ENCODE data around the gene FTSJ1. TPM values are rescaled to one million over a fixed set of nuclear protein-coding genes. Genes with fewer than 3 reads are reported as not detected.

Gene FTSJ1
- total and polyA plus RNA-seq, 2 donors from 2014 or later, result 30.6 to 33.9 TPM

DNA sequence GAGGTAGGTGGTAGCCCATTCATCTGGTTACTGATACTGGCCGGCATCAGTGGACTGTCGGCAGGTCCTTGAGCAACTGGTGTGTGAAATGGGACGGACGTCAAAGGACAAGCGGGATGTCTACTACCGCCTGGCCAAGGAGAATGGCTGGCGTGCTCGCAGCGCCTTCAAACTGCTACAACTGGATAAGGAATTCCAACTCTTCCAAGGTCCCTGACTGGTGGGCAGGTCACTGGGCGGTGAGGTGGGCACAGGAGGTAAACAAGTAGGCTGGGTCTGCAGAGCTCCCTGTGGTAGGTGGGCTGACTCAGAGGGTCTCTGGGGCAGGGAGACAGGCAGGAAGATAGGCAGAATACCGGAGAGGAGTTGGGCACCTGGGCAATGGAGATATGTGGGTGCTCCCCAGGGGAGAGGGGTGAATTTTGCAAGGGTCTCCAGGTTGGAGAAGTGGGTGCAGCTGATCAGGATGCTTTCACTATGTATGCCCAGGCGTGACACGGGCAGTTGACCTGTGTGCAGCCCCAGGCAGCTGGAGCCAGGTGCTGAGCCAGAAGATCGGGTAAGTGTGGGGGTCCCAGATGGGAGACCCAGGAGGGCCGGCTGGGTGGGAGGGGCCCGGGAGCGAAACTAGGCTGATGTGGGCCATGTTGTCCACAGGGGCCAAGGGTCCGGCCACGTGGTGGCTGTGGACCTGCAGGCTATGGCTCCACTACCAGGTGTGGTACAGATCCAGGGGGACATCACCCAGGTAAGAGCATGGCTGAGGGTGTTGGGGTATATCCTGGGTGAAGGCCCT lies 2.2 kb downstream of the FTSJ1 start:
- FAIRE-seq (no peak), DNase-seq (no peak)
- Histone ChIP-seq H3K27me3 (ENCODE audit: control insufficient read depth, insufficient read depth, low read length) (no peaks in the 10 kb centered on the region), H3K9ac (ENCODE audit: low read length in 3 of 3) (no peak overlapping the region), H3K4me1 (ENCODE audit: control insufficient read depth in 2 of 3, insufficient read depth in 2 of 3, low read depth in 1 of 3, low read length in 3 of 3) (no peaks in the 10 kb centered on the region), H3K4me3 (ENCODE audit: low read length in 3 of 3) (no peak overlapping the region), H3K9me3 (ENCODE audit: control insufficient read depth in 2 of 3, insufficient read depth in 1 of 3, low read length in 3 of 3) (no peaks in the 10 kb centered on the region), H3K36me3 (ENCODE audit: control insufficient read depth in 2 of 3, insufficient read depth in 3 of 3, low read length in 3 of 3) (no peaks in the 10 kb centered on the region), H3K27ac (ENCODE audit: low read depth in 2 of 2, low read length in 2 of 2) (no peak overlapping the region)
- no peak for TF ChIP-seq CTCF (IDR thresholded peaks at IDR 0.05; ENCODE audit: borderline replicate concordance, extremely low read depth, insufficient read depth)
- intact Hi-C loops (cut with DNase I), result no loop called here

DNA sequence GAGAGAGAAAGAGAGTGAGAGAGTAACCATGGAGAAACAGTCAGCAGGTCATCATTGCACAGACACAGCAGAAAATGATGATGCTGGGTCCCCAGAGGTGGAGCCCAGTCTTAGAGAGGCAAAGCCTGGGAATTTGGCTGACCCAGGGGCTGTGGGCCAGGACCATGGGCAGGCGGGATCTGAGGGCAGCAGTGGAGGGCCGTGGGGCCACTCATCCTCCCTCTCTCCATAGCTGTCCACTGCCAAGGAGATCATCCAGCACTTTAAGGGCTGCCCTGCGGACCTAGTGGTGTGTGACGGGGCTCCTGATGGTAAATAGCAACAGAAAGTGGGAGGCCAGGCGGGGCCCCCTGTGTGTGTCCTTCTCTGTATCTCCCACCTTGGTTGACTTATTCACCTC lies 2.8 kb downstream of the FTSJ1 start:
- H3K36me3 ChIP-seq (ENCODE audit: control insufficient read depth in 2 of 3, insufficient read depth in 3 of 3, low read length in 3 of 3), result no peaks in the 10 kb centered on the region
- no peak for FAIRE-seq
- intact Hi-C loops (cut with DNase I), result no loop called here

GRCh38 chrX:48480142-48480541 lies 4.1 kb downstream of the FTSJ1 start:
- Histone ChIP-seq H3K9me3 (ENCODE audit: control insufficient read depth in 2 of 3, insufficient read depth in 1 of 3, low read length in 3 of 3) (no peaks in the 10 kb centered on the region), H3K4me3 (ENCODE audit: low read length in 3 of 3) (no peak overlapping the region), H3K27ac (ENCODE audit: low read depth in 2 of 2, low read length in 2 of 2) (no peak overlapping the region), H3K4me1 (ENCODE audit: control insufficient read depth in 2 of 3, insufficient read depth in 2 of 3, low read depth in 1 of 3, low read length in 3 of 3) (no peaks in the 10 kb centered on the region), H3K9ac (ENCODE audit: low read length in 3 of 3) (no peak overlapping the region), H3K36me3 (ENCODE audit: control insufficient read depth in 2 of 3, insufficient read depth in 3 of 3, low read length in 3 of 3) (no peaks in the 10 kb centered on the region), H3K27me3 (ENCODE audit: control insufficient read depth, insufficient read depth, low read length) (no peaks in the 10 kb centered on the region)
- intact Hi-C loops (cut with DNase I), result no loop called here
- DNase-seq (no peak), FAIRE-seq (no peak)
- no peak for TF ChIP-seq CTCF (IDR thresholded peaks at IDR 0.05; ENCODE audit: borderline replicate concordance, extremely low read depth, insufficient read depth)

More for the DNA sequence above, 2.8 kb downstream of the FTSJ1 start:
- Histone ChIP-seq H3K4me3 (ENCODE audit: low read length in 3 of 3) (no peak overlapping the region), H3K27ac (ENCODE audit: low read depth in 2 of 2, low read length in 2 of 2) (no peak overlapping the region), H3K27me3 (ENCODE audit: control insufficient read depth, insufficient read depth, low read length) (no peaks in the 10 kb centered on the region), H3K9ac (ENCODE audit: low read length in 3 of 3) (no peak overlapping the region), H3K9me3 (ENCODE audit: control insufficient read depth in 2 of 3, insufficient read depth in 1 of 3, low read length in 3 of 3) (no peaks in the 10 kb centered on the region), H3K4me1 (ENCODE audit: control insufficient read depth in 2 of 3, insufficient read depth in 2 of 3, low read depth in 1 of 3, low read length in 3 of 3) (no peaks in the 10 kb centered on the region)
- TF ChIP-seq CTCF (IDR thresholded peaks at IDR 0.05; ENCODE audit: borderline replicate concordance, extremely low read depth, insufficient read depth), result no peak
- no peak for DNase-seq
